H1 (cell line): ENCODE data around the gene SLC8A3.

Source experiments
- POLR2A ChIP-seq, 2 experiments: IDR thresholded peaks; 1 replicate in 1 of 2; 2 replicates in 1 of 2; pipeline ENCODE4 v1.6.1; 2011; ENCODE audit warnings: low read depth in 2 of 2, low read length in 2 of 2, mild to moderate bottlenecking in 2 of 2; ENCODE audit errors: control extremely low read depth in 1 of 2
- ZNF274 ChIP-seq: IDR thresholded peaks from 2 replicates; pipeline ENCODE4 v1.7.0; 2012; ENCODE audit warnings: low read length, borderline replicate concordance; ENCODE audit errors: extremely low read depth
- TF ChIP-seq, protein P1 (sequence below): IDR thresholded peaks from 2 replicates; pipeline ENCODE4 v1.6.1; 2012; ENCODE audit warnings: inconsistent platforms
- TF ChIP-seq, protein P2 (sequence below), 3 experiments: IDR thresholded peaks; 1 replicate in 2 of 3; 2 replicates in 1 of 3; pipeline versions ENCODE4 v1.5.1 to v1.6.1; 2011; ENCODE audit warnings: low read length in 3 of 3, mild to moderate bottlenecking in 3 of 3, inconsistent platforms in 2 of 3, low read depth in 1 of 3, moderate library complexity in 1 of 3; ENCODE audit not compliant: insufficient read depth in 1 of 3; ENCODE audit errors: control extremely low read depth in 1 of 3

DNA sequence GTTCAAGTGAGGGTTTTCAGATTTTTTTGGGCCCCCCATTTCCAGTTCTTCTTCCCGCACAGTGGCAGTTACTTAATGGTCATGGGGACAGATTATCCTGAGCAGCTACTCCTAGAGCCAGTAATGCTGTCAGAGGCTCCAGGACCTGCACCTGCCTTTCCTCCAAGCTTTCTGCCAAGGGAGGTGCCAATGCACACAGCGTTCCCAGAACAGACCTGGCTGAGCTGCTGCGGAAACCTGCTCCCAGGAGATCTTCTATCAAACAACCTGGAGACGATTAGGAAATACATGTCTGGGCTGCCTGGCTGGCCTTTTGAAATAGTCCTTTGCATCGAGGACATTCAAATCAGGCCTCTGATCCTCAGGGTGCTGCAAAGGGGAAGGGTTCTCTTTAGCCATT is 120.9 kb downstream of the SLC8A3 start:
- TF ChIP-seq, protein P1, sequence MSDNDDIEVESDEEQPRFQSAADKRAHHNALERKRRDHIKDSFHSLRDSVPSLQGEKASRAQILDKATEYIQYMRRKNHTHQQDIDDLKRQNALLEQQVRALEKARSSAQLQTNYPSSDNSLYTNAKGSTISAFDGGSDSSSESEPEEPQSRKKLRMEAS = no peak
- TF ChIP-seq ZNF274 (no peak), POLR2A (IDR thresholded peaks at IDR 0.05; ENCODE audit: control extremely low read depth in 1 of 2, low read depth in 2 of 2, low read length in 2 of 2) (no peak)
- TF ChIP-seq, protein P2, sequence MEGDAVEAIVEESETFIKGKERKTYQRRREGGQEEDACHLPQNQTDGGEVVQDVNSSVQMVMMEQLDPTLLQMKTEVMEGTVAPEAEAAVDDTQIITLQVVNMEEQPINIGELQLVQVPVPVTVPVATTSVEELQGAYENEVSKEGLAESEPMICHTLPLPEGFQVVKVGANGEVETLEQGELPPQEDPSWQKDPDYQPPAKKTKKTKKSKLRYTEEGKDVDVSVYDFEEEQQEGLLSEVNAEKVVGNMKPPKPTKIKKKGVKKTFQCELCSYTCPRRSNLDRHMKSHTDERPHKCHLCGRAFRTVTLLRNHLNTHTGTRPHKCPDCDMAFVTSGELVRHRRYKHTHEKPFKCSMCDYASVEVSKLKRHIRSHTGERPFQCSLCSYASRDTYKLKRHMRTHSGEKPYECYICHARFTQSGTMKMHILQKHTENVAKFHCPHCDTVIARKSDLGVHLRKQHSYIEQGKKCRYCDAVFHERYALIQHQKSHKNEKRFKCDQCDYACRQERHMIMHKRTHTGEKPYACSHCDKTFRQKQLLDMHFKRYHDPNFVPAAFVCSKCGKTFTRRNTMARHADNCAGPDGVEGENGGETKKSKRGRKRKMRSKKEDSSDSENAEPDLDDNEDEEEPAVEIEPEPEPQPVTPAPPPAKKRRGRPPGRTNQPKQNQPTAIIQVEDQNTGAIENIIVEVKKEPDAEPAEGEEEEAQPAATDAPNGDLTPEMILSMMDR (IDR thresholded peaks at IDR 0.05; ENCODE audit: control extremely low read depth in 1 of 3, insufficient read depth in 1 of 3, low read depth in 1 of 3, low read length in 3 of 3) = no peak
